Activated T-helper 17 cell treated with anti-CD3 and anti-CD28 coated beads, Interleukin-2, amount 50 U/mL, for 72 hours (primary cell): ENCODE results near the gene TNFAIP8L2. TPM values are rescaled to one million over a fixed set of nuclear protein-coding genes. Genes with fewer than 3 reads are reported as not detected.

ENCODE experiments used
- ATAC-seq: fragments of 150-1000 bp; cut with Tn5 transposase; replicated peaks from 2 replicates; pipeline ENCODE4 v1.10.0; 2021; ENCODE audit warnings: mild to moderate bottlenecking, moderate library complexity
- H3K27ac Mint-ChIP-seq: one replicate; pipeline ENCODE4 v1.8.0; 2022; ENCODE audit warnings: mixed read lengths
- H3K27me3 Mint-ChIP-seq: one replicate; pipeline ENCODE4 v1.8.0; 2022; ENCODE audit warnings: mixed read lengths
- H3K36me3 Mint-ChIP-seq: one replicate; pipeline ENCODE4 v1.8.0; 2022; ENCODE audit warnings: low read depth, mild to moderate bottlenecking, mixed read lengths
- H3K4me1 Mint-ChIP-seq: one replicate; pipeline ENCODE4 v1.8.0; 2022; ENCODE audit warnings: mixed read lengths
- H3K4me3 Mint-ChIP-seq: one replicate; pipeline ENCODE4 v1.8.0; 2022; ENCODE audit warnings: mild to moderate bottlenecking, mixed read lengths
- H3K9me3 Mint-ChIP-seq: one replicate; pipeline ENCODE4 v1.8.0; 2022; ENCODE audit warnings: mixed read lengths
- total RNA-seq, 2 donors: library from RNA; stranded (reverse); gene quantifications; one replicate each; pipeline ENCODE4 v1.2.3, GENCODE V29; 2022

TNFAIP8L2 gene
- total RNA-seq, 2 donors from 2014 or later, result 12.0 to 22.9 TPM

DNA sequence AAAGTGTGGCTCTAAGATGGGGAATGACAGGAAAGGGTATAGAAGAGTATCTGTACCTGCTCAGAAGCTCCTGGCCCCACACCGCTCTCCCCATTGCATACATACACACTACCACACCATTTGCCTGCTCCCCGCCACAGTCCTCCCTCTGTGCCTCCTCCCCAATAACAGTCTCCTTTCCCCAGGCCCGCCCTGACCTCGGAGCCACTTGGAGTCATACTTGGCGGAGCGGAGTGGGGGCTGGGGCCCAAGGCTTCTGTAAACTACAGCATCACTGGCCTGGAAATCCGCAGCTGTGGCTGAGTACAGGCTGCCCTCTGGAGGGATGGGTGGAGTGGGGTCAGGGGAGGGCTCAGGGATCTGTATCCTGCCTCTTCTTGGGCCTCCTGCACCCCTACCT, 18.7 kb upstream of the TNFAIP8L2 start:
- Mint-ChIP-seq H3K4me1 (no peaks in the 10 kb centered on the region), H3K27ac (no peak overlapping the region), H3K4me3 (no peak overlapping the region), H3K36me3 (no peaks in the 10 kb centered on the region), H3K9me3 (no peaks in the 10 kb centered on the region), H3K27me3 (no peaks in the 10 kb centered on the region)
- ATAC-seq, result no peak

DNA sequence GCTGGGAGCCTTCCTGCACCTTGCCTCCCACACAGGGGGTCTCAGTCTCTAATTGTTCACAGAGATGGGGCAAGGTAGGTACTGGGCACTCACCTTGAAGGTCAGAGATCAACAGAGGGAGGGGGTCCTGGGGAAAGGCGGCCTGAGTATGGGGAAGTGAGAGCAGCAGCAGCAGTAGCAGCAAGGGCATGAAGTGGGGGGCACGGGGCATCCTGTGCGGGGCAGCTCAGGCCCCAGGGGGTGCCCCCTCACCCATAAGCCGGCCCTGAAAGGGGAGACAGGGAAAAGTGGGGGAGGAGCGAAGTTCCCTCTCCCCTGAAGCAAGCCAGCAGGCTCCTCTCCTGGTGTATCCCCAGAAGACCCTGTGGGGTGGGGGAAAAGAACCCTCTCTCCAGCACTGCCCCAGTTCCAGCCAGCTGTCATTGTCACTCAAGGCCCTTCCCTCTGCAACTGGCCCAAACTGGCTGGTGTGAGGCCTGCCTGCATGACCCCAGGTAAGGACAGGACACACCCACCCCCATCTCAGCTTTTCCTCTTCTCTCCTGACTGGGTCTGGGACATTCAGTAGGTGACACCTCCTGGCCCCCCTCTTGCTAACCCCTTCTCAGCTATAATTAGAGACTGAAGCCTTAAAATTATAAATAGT, 13.9 kb upstream of the TNFAIP8L2 start:
- H3K36me3 Mint-ChIP-seq, result no peaks in the 10 kb centered on the region
- no peak overlapping the region for H3K4me3 Mint-ChIP-seq
- H3K9me3 Mint-ChIP-seq, result no peaks in the 10 kb centered on the region
- H3K4me1 Mint-ChIP-seq, result peaks cover 11% of the 10 kb centered on the region
- no peaks in the 10 kb centered on the region for H3K27me3 Mint-ChIP-seq
- no peak overlapping the region for H3K27ac Mint-ChIP-seq
- ATAC-seq, result no peak

DNA sequence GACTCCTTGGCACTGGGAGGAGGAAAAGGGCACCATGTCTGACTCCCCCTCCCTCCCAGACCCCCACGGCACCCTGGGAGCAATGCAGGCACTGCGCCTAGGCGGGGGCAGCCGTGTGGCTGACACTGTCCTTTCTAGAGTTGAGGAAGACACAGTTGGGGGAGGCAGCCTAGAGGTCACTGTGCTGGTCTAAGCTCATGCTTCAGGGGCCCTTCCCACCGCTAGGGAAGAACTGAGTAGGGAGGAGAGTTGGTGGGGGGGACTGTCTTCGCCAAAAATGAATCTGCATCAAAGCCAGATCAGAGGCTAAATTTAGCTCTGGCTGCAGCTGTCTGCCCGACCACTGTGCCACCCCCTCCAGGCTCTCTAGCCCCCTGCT, 13.4 kb upstream of the TNFAIP8L2 start:
- Mint-ChIP-seq H3K9me3 (no peaks in the 10 kb centered on the region), H3K36me3 (no peaks in the 10 kb centered on the region), H3K4me1 (peaks cover 11% of the 10 kb centered on the region), H3K4me3 (no peak overlapping the region), H3K27me3 (no peaks in the 10 kb centered on the region), H3K27ac (no peak overlapping the region)
- no peak for ATAC-seq

DNA sequence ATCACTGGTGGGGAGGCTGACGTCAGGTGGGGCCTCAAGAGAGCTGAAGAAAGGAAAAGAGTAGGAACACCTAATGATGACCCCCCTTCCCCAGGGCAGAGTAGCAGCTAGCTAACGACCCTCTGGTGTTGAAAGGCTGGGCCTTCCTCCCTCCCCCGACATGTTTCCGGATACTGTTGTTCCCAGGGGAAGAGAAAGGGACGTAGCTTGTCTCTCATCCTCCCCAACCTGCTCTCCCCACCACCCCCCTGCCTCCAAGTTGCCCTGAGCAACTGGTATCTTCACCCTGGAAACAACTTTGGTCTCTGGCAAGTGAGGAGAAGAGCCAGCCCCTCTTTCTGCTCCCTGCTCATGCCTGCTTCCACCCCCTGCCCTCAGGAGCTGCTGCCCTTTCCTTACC, 12.5 kb upstream of the TNFAIP8L2 start:
- no peak overlapping the region for H3K27ac Mint-ChIP-seq
- H3K4me3 Mint-ChIP-seq, result no peak overlapping the region
- H3K9me3 Mint-ChIP-seq, result no peaks in the 10 kb centered on the region
- no peaks in the 10 kb centered on the region for H3K27me3 Mint-ChIP-seq
- no peaks in the 10 kb centered on the region for H3K36me3 Mint-ChIP-seq
- ATAC-seq, result no peak
- H3K4me1 Mint-ChIP-seq, result peaks cover 11% of the 10 kb centered on the region

DNA sequence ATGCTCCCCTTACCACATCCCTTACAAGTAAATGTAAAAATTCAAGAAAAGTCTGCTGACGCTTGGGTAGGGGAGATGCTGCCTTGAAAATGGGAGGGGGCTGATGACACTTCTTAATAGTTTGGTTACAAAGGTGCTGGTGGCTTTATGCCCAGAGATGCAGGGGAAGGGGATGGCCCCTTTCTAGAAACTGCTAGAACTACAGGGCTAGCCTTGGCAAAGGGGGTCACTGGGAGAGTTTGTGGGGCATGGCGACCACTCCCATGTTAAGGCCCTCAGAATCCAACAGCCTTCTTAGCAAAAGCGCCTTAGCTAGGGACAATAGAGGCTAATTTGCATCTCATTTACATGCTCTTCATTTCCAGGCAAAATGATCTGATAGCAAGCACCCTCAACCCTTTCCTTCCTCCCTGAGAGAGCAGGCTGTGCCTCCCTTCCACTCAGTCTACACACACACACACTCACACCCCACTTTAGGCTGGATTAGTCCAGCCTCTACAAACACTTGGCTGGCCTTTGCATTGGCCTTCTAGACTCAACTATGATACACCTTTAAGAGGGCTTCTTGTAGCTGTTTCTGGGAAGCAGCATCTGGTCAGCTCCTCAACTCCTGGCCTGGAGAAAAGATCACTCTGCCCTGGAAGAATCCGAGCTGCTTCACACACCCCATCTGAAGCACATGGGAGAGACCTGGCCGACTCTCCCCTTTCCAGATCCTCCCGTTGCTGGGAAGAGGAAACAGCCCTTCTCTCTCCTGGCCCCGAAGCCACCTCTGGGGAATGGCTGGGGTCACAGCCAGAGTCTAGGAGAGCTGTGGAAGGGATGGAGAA, 11.8 kb upstream of the TNFAIP8L2 start:
- Mint-ChIP-seq H3K36me3 (no peaks in the 10 kb centered on the region), H3K4me3 (peak overlapping the region; percentile 90), H3K27ac (no peak overlapping the region), H3K9me3 (no peaks in the 10 kb centered on the region), H3K27me3 (no peaks in the 10 kb centered on the region), H3K4me1 (peaks cover 11% of the 10 kb centered on the region)
- ATAC-seq, result no peak

DNA sequence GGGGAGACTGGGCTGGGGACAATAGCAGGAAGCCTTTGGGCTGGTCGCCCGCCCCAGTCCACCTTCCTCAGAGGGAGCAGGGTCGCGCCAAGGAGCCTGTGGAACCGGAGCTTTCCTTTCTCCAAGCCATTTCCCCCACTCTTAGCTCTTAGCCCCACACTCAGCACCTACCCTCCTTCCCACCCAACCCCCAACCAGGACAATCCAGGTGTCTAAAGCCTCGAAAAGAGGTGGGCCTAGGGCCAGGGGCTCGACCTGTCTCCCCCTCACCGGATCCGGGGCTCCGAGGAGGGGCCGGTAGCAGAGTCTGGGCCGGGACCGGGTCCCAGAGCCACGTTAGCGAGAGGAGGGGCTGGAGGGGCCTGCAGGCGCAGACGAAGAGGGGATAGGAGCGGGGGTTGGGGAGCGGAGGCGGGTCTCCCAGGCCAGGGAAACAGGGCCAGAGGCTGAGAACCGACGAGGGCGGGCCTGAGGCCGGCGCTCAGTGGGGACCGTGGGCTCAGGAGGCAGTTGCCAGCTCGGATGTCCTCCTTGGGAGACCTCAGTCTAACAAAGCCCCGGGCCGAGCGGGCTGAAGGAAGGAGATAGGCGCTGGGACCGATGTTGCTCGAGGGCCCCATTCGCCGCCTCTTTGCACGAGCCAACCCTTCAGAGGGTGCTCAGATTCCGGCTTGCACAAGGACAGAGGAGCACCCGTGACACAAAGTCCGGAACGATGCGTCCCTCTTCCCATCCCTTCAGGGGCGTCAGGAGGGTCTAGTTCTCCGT, 11.0 kb upstream of the TNFAIP8L2 start:
- H3K4me3 Mint-ChIP-seq, result peak overlapping the region; percentile 90
- no peak overlapping the region for H3K27ac Mint-ChIP-seq
- peaks cover 11% of the 10 kb centered on the region for H3K4me1 Mint-ChIP-seq
- H3K27me3 Mint-ChIP-seq, result no peaks in the 10 kb centered on the region
- no peak for ATAC-seq
- H3K36me3 Mint-ChIP-seq, result no peaks in the 10 kb centered on the region
- no peaks in the 10 kb centered on the region for H3K9me3 Mint-ChIP-seq

DNA sequence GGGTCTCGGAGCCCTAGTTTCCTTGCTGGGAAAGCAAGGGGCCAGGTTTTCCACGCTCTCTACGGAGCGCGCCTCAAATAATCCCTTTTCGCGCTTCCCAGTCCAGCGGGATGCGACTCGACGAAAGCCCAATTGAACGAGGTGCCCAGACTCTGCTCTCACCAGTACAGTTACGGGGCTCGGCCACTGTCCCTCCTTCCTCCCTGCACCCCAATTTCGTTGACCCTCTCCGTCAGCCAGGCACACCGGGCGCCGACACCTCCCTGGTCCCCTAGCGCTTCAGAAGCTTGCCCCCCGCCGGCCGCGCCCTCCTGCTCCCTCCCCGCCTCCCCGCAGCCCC, 10.4 kb upstream of the TNFAIP8L2 start:
- Mint-ChIP-seq H3K9me3 (no peaks in the 10 kb centered on the region), H3K27ac (peak overlapping the region; percentile 72), H3K36me3 (no peaks in the 10 kb centered on the region), H3K4me3 (peak overlapping the region; percentile 90), H3K4me1 (peaks cover 11% of the 10 kb centered on the region), H3K27me3 (no peaks in the 10 kb centered on the region)
- ATAC-seq, result peak; percentile 8

DNA sequence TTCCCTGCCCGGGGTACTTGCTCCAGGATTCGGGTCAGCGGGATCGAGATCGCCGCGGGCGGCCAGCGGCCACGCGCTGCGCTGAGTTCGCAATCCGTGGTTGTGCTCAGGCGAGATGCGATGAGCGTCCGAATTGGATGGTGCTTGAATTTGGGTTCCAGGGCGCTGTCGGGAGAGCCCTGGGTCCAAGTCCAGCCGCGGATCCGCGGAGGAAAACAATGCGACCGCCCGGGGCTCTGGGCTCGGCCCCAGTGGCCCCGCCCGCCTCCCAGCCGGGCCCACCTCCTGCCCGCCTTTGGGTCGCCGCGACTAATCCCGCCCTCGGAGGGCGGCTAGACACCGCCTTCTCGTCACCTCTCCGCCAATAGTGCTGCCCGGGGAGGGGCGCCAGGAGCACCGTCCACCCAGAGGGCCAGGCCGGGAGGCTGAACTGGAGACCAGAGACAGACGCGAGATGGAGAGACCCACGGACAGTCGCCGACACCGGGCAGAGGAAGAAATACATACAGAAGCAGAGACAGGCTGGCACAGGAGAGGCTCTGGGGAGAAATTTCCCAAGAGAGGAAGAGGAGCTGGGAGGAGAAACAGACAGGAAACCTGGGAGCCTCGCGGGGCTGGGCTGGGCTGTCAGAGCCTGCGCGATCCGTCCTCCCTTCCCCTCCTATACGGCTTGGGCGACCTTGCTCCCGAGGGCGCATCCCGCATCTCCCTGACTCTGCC, 9.9 kb upstream of the TNFAIP8L2 start, which contains the start of gene SEMA6C:
Gene SEMA6C (minus strand): TSS at position 220 of the 720 bp plus-strand sequence. CDS start 4,010 bp downstream, outside the sequence.
- Mint-ChIP-seq H3K36me3 (no peaks in the 10 kb centered on the region), H3K27ac (peak within 1 kb of the TSS; percentile 72), H3K4me1 (peaks cover 11% of the 10 kb centered on the region), H3K9me3 (no peaks in the 10 kb centered on the region), H3K4me3 (peak within 1 kb of the TSS; percentile 90), H3K27me3 (no peaks in the 10 kb centered on the region)
- ATAC-seq, result peak; percentile 100

DNA sequence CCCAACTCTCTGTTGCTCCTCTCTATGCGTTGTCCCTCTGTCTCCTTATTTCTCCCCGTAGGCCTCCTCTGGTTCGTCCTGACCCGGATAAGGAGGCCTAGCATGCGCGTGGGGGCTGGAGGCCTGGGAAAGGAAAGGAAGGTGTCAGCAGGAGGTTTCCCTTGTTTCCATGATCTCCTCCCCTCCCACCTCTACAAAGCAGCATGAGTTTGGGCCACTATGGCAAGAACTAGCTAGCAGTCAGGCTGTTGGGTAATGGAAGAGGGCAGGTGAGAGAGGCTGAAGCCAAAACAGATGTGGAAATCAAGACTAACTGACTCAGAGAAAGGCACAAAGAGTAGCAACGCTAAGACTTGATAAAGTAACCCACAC, 9.3 kb upstream of the TNFAIP8L2 start:
- Mint-ChIP-seq H3K36me3 (no peaks in the 10 kb centered on the region), H3K9me3 (no peaks in the 10 kb centered on the region), H3K4me3 (peak overlapping the region; percentile 90), H3K27me3 (no peaks in the 10 kb centered on the region), H3K27ac (peak overlapping the region; percentile 72), H3K4me1 (peaks cover 11% of the 10 kb centered on the region)
- ATAC-seq, result no peak

DNA sequence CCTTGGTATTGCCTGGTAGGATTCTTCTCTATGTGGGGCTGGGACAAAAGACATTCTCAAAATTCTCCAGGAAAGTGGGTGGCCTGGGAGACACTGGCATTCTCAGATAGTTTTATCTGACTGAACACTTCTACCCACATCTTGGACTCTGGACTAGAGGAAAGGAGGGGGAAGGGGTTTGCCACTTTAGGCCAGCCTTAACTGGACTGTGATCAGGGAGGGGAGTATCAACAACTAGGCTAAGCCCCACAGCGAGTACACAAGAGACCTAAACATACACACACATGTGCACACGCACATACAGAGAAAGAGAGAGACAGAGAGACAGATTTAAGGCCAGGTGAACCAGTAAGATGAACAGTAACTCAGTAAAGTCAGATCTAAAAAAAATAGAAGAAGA, 8.8 kb upstream of the TNFAIP8L2 start:
- no peak for ATAC-seq
- Mint-ChIP-seq H3K4me1 (peaks cover 11% of the 10 kb centered on the region), H3K9me3 (no peaks in the 10 kb centered on the region), H3K27me3 (no peaks in the 10 kb centered on the region), H3K27ac (no peak overlapping the region), H3K36me3 (no peaks in the 10 kb centered on the region), H3K4me3 (peak overlapping the region; percentile 90)

DNA sequence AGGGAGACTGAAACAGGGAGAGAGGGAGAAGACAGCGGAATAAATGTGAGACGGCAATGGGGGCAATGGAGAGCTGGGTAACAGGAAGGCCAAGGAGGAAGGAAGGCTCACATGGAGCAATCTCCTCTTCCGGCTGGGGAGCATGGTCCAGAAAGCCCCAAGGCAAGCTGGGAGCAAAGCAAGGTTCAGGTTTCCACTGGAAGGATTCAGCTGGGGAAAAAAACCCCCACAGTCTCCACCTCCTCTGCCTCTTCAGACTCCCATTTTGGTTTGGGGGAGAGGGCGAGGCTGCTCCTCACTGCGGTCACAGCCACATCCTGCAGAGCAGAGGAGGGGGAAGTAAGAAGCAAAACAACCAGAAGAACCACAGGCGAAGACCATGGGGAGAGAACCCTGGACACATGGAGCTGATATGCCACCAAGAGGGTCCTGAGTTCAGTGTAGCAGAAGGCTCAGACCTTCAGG, 650 bp downstream of the TNFAIP8L2 start:
- H3K9me3 Mint-ChIP-seq, result no peaks in the 10 kb centered on the region
- H3K36me3 Mint-ChIP-seq, result peaks cover 59% of the 10 kb centered on the region
- no peaks in the 10 kb centered on the region for H3K27me3 Mint-ChIP-seq
- H3K4me3 Mint-ChIP-seq, result peak overlapping the region; percentile 96
- ATAC-seq, result peak; percentile 59
- H3K27ac Mint-ChIP-seq, result peak overlapping the region; percentile 92
- peaks cover 34% of the 10 kb centered on the region for H3K4me1 Mint-ChIP-seq

DNA sequence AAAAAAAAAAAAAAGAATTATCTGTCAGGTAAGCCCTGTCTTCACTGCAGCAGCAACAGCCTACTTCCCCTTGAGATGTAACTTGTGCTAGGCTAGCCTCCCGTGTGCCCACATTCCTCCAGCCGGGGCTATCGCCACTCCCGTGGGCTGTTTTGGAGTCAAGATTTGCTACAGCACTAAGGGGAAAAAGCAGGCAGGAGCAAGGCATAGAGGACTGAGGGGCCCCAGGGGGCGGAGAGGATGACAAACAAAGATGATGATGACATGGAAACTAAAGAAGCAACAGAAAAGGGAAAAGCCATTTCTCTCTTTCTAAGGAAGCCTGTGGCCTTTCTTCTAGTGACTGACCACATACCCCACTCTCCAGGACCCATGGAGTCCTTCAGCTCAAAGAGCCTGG, 1.9 kb downstream of the TNFAIP8L2 start:
- Mint-ChIP-seq H3K36me3 (peaks cover 66% of the 10 kb centered on the region), H3K9me3 (no peaks in the 10 kb centered on the region), H3K4me1 (peaks cover 41% of the 10 kb centered on the region), H3K4me3 (peak overlapping the region; percentile 96), H3K27ac (peak overlapping the region; percentile 92), H3K27me3 (no peaks in the 10 kb centered on the region)
- peak; percentile 36 for ATAC-seq

DNA sequence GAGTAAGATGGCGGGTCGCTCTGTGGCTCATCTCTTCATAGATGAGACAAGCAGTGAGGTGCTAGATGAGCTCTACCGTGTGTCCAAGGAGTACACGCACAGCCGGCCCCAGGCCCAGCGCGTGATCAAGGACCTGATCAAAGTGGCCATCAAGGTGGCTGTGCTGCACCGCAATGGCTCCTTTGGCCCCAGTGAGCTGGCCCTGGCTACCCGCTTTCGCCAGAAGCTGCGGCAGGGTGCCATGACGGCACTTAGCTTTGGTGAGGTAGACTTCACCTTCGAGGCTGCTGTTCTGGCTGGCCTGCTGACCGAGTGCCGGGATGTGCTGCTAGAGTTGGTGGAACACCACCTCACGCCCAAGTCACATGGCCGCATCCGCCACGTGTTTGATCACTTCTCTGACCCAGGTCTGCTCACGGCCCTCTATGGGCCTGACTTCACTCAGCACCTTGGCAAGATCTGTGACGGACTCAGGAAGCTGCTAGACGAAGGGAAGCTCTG, 2.4 kb downstream of the TNFAIP8L2 start:
- Mint-ChIP-seq H3K4me3 (peak overlapping the region; percentile 96), H3K9me3 (no peaks in the 10 kb centered on the region), H3K27me3 (no peaks in the 10 kb centered on the region), H3K4me1 (peaks cover 41% of the 10 kb centered on the region), H3K36me3 (peaks cover 67% of the 10 kb centered on the region), H3K27ac (peak overlapping the region; percentile 92)
- no peak for ATAC-seq

DNA sequence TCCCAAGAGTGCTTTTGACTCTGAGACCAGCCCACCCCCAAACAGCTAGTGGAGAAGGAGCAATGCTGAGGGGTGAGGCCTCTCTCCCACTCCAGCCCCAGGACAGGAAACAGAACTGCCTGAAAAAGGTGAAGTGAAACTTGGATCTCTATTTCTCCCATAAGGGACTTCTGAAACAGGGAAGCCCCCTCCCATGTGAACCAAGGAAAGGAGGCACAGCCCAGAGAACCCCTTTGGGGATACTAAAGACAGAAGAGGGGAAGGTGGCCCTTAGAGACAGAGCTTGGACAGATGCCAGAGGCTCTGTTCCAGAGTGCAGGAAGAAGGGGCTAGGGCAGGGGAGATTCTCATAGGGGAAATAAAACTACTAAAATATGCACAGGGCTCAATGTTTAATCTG, 2.9 kb downstream of the TNFAIP8L2 start:
- no peaks in the 10 kb centered on the region for H3K9me3 Mint-ChIP-seq
- no peak for ATAC-seq
- peaks cover 41% of the 10 kb centered on the region for H3K4me1 Mint-ChIP-seq
- peak overlapping the region; percentile 96 for H3K4me3 Mint-ChIP-seq
- H3K27me3 Mint-ChIP-seq, result no peaks in the 10 kb centered on the region
- peak overlapping the region; percentile 92 for H3K27ac Mint-ChIP-seq
- peaks cover 72% of the 10 kb centered on the region for H3K36me3 Mint-ChIP-seq
